ENCODE results near the gene ABCC11.
"Not testable (repeated sequence)": the region's sequence is repeated elsewhere in the genome, so short reads cannot be mapped to it uniquely, and the experiment has no call there.

The ABCC11 gene

GRCh38 chr16:48244863-48245195 lies 2.5 kb downstream of the ABCC11 start:
- DNase-seq, result no peak

GRCh38 chr16:48244080-48244862 lies 3.1 kb downstream of the ABCC11 start, which contains the start of gene LONP2:
TSS of gene LONP2 (plus strand) at chr16:48244300. CDS start at chr16:48244389, 89 bp downstream.
- peak; percentile 70 for DNase-seq

DNA sequence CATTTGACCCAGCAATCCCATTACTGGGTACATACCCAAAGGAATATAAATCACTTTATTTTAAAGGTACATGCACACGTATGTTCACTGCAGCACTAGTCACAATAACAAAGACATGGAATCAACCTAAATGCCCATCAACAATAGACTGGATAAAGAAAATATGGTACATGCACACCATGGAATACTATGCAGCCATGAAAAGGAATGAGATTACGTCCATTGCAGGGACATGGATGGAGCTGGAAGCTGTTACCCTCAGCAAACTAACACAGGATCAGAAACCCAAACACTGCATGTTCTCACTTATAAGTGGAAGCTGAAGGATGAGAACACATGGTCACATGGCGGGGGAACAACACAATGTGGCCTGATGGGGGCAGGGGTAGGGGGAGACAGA lies 7.2 kb downstream of the ABCC11 start:
- not testable (repeated sequence) for DNase-seq

- no peak for DNase-seq
Measured at GRCh38 chr16:48236286-48236685, 11.1 kb downstream of the ABCC11 start.

DNA sequence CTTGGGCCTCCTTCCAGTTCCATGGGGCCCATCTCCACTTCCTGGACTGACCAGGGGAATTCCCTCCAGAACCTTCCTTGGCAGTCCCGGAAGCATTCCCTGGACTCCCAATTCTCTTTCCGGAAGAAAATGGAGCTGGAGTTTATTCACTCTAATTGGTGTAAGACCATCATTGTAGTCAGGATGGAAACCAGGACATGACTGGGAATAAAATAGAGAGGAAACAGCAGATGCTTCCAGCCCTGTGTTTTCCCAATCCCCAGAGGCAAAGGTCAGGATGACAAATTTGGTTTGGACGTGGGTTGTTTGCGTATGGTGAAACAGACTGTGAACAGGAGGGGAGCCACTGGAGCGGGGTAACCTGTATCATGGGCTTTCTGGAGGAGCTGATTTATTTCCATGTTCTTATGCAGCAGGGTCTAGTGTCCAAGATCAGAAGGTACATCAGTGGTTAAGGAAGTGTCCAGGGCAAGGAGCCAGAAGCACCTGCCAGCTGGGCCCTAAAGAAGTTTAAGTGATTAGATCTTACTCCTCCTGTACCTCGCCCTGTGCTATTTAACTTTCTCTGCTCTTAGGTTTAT lies 11.7 kb downstream of the ABCC11 start:
- DNase-seq, result no peak

GRCh38 chr16:48235058-48235555 lies 12.2 kb downstream of the ABCC11 start:
- no peak for DNase-seq

GRCh38 chr16:48234630-48235029 lies 12.7 kb downstream of the ABCC11 start:
- no peak for DNase-seq

- DNase-seq, result no peak
Measured at GRCh38 chr16:48232493-48233040, 14.8 kb downstream of the ABCC11 start.

DNA sequence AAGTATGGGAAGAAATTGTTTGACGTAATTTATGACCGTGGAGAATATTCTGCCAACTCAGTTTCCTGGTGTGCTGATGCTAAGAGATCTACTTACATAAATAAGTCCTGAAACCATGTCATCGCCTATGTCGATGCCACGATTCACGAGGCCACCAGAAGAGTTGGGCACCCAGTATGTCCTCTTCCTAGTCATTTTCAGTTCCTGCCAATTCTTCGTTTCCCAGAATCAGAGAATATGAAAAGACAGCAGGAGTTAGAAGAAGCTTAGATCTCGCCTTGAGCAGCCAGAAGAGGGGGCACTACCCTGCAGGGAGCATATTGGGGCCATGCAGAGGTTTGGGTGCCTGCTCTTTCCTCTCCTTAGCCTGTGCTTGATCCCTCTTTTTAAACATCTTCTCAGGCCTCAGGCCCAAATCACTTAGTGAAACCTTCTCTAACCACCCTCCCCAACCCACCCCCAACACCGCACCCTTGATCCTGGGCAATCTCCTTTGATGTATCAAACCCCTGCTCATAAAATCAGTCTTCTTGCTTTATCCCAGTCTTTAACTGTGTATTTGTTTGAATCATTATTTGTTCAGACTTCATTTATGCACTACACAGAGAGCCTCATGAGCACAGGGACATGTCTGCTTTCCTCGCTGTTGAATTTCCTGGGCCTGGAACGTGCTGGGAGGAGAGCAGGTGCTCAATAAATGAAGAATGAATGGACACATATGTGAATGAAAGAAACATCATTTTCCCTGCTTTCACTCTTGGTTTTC lies 15.4 kb downstream of the ABCC11 start:
- DNase-seq, result no peak

DNA sequence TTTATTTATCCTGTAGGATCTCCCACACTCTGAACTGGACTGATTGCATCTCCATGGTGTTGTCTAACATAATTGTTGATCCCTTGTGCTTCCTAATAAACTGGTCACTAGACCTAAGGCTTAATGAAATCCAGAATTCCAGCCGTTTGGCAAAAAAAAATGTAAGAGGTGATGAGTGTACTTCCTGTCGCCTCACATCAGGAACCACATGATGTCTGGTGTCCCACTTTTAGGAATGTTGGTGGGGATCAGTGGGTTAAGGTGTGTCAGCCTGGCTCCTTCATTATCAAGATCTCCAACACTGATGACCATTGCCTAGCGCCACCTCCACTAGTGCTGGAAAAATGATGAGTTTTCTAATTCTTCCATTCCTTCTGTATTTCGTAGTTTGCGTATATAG lies 21.9 kb downstream of the ABCC11 start:
- DNase-seq, result no peak

- no peak for DNase-seq
Measured at GRCh38 chr16:48223490-48223889, 23.8 kb downstream of the ABCC11 start.

GRCh38 chr16:48220891-48221290 lies 26.4 kb downstream of the ABCC11 start:
- no peak for DNase-seq

DNA sequence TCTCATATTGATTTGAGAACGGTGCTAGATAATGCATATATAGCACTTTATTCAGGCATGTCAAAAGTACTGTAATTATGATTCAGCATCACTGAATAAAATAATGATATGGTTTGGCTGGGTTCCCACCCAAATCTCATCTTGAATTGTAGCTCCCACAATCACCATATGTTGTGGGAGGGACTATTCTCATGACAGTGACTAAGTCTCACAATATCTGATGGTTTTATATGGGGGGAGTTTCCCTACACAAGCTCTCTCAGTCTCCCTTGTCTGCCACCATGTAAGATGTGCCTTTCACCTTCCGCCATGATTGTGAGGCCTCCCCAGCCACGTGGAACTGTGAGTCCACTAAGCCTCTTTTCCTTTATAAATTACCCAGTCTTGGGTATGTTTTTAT lies 28.9 kb downstream of the ABCC11 start:
- no peak for DNase-seq

DNA sequence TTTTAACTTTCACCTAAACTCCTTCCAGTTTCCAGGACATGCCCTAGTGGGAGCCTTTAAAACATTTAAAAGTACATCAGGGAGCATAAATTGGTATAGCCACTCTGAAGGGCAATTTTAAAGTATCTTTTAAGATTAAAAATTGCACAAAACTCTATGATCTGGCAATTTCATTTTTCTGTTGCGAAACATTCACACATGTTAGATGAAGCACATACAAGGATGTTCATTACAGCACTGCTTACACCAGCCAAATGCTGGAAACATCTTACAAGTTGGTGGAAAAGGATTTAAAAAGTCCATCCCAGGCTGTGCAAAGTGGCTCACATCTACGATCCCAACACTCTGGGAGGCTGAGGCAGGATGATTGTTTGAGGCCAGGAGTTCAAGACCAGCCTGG lies 29.6 kb downstream of the ABCC11 start:
- no peak for DNase-seq

DNA sequence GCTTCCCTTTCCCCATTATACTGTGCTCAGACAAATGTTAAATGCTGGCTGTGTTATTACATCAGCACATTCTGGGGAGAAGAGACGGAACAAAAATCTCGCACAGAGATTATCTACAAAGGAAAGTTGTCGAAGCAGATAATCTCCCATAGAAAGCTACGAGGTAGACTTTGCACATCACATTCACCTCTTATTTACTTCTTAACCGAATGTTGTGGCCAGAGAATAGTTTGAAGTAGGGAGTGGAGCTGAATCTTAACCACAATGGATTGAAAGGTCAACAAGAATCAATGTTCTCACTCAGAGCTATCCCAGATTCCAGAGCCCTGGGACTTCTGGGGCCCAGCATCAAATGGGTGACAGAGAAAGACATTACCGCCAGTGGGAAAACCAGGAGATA lies 31.6 kb downstream of the ABCC11 start:
- no peak for DNase-seq

DNA sequence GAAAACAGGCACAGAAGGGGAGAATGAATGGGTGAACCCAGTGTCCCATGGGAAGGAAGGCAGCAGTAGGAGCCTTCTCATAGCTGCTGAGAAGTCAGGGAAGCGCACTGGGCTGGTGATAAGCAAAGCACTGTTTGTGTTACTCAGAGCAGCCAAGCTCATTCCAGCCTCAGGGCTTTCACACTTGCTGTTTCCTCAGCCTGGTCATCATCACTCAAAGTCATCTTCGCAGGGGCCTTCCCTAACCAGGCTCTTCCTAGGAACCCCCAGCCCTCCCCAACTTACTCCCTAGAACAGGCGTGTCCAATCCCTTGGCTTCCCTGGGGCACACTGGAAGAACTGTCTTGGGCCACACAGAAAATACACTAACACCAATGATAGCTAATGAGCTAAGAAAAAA lies 35.3 kb downstream of the ABCC11 start:
- no peak for DNase-seq

DNA sequence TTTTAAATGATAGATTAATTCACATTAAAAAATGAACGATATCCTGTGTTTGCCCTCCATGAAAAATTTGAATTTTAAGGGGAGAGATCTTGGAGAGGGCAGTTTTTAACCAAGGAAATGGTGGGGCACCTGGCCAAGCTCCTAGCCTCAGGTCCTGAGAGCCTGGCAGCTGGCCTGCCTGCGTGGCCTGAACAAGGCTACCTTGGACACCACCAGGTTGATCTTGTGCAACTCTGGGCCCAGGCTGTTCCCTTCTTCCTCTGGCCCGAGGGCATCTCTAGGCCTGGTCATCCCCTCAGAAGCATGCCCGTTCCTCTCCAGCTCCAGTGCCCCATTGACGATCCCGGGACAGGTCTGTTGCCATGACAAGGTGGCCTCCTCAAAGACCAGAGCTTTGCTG lies 36.6 kb downstream of the ABCC11 start:
- no peak for DNase-seq

DNA sequence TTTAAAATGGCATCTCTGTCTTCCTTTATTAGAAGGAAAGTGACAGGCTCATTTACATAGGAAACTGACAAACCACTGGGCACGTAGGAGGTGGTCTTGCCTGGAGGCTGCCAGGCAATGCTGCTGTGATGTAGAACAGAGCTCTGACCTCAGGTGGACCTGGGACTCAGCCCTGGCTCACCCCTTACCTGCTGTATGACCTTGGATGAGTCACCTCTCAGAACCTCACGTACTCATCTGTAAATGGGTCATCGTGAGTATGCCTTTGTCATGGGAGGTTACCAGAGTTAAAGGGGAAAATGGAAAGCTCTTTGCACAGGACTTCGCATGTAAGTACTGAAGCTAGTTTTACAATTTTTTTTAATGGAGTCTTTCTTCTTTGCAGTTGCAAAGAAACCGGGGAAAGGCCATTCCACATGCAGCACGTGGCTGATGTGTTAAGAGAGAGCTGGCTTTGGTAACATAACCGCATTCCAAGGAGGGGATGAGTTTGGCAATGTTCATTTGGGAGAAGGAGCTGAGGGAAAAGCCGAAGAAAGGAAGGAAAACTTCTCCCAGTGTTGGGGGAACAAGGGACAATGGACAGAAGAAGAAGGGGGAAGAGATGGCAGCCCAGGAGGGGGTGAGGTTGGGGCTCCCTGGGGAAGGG lies 40.6 kb downstream of the ABCC11 start:
- DNase-seq, result no peak

GRCh38 chr16:48204825-48205151 lies 42.6 kb downstream of the ABCC11 start:
- no peak for DNase-seq

DNA sequence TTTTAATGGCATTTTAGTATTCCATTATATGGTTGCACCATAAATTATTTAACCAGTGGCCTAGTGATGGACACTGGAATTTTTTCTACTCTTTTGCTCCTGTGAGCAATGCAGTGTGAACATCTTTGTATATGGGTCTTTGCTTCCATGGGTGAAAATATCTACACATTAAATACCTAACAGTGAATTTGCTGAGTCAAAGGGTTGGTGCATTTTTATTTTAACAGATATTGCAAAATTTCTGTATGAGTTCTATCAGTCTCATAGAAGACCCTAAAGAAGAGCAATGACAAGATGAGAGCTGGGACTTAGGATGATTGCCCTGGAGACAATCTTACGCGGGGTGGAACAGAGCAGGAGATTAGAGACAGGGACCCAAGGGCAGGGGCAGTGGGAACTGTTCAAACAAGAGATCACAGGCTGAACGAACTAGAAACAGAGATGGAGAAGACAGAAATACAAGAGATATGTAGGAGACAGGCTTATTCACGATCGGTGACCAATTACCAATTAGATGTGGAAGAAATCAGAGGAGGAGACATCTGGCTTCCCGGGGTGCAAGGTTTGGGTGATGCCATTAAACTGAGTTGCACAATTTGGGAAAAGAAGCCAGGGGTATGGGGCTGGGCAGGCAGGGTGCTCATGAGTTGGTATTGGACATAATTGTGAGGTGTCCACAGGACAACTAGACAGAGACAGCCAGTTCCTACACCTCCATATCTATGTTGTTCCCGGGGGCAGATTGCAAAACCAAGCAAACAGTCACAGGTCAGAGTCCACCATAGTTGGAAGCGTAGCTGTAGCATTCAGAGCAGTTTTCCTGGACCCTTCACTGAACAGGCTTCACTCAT lies 43.1 kb downstream of the ABCC11 start:
- no peak for DNase-seq

DNA sequence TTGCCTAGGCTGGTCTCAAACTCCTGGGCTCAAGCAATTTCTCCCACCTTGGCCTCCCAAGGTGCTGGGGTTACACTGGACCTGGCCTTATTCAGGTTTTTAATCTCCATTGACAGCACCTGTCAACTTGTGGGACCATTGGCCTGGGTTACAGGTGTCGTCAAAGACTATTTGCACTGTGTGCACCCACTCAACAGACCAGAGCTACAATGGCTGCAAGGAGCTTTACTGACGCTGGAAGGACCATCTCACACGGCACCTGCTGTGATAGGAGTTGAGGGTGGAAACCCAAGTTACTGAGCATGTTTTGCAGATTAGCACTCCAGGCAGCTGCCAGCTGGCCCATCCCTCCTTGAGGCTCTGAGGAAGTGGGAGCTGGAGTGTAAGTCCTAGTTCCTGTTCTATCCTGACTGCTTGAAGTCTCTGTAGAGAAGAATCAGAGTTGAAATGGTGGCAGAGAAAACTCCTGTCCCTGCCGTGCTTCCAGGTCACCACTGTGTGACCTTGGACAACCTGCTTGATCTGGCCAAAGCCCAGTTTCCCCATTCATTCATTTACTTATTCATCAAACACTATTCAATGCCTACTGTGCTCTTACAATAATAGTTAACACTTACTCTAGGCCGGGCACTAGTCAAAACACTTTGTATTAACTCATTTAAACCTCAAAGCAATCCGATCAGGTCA lies 45.7 kb downstream of the ABCC11 start:
- no peak for DNase-seq

GRCh38 chr16:48197294-48197693 lies 50.0 kb downstream of the ABCC11 start:
- no peak for DNase-seq

Data from GOT3 (cell line).